CD14-positive monocyte (primary cell): ENCODE data around the gene KNDC1. TPM values are rescaled to one million over a fixed set of nuclear protein-coding genes. Genes with fewer than 3 reads are reported as not detected.
A peak's percentile ranks its signal among the peaks of the same experiment; 100 is the strongest.

Experiments used
- DNase-seq, 3 donors: peaks; one replicate each; pipeline ENCODE4 v3.0.0-alpha.2; 2011 to 2022
- H2AFZ ChIP-seq: 2 replicates; pipeline ENCODE4 v1.6.0; 2012; ENCODE audit warnings: mild to moderate bottlenecking, low read depth, low read length, inconsistent platforms; ENCODE audit not compliant: insufficient read depth, poor library complexity, severe bottlenecking
- H3K27ac ChIP-seq, 2 donors: 1 replicate in 1 of 2; 2 replicates in 1 of 2; pipeline ENCODE4 v1.5.1; 2012 to 2013; ENCODE audit warnings: low read length in 2 of 2, control low read depth in 1 of 2, inconsistent platforms in 1 of 2, low read depth in 1 of 2, mild to moderate bottlenecking in 1 of 2
- H3K27me3 ChIP-seq, 2 donors: one replicate each; pipeline versions ENCODE4 v1.6.0 to v1.6.1; 2011 to 2013; ENCODE audit warnings: low read length in 2 of 2; ENCODE audit not compliant: control insufficient read depth in 2 of 2, insufficient read depth in 2 of 2
- H3K36me3 ChIP-seq, 2 donors: replicated peaks in 1 of 2; 1 replicate in 1 of 2; 2 replicates in 1 of 2; pipeline versions ENCODE4 v1.5.1 to v1.6.1; 2012 to 2013; ENCODE audit warnings: low read length in 2 of 2, control low read depth in 1 of 2, inconsistent platforms in 1 of 2, mild to moderate bottlenecking in 1 of 2; ENCODE audit not compliant: insufficient read depth in 2 of 2, control insufficient read depth in 1 of 2
- H3K4me1 ChIP-seq, 2 donors: 1 replicate in 1 of 2; 2 replicates in 1 of 2; pipeline versions ENCODE4 v1.5.1 to v1.6.1; 2012 to 2013; ENCODE audit warnings: low read length in 2 of 2, control low read depth in 1 of 2, inconsistent platforms in 1 of 2, mild to moderate bottlenecking in 1 of 2, moderate library complexity in 1 of 2; ENCODE audit not compliant: insufficient read depth in 2 of 2, control insufficient read depth in 1 of 2
- H3K4me2 ChIP-seq: replicated peaks from 2 replicates; pipeline ENCODE3; 2012; ENCODE audit warnings: low read length, moderate library complexity, mild to moderate bottlenecking; ENCODE audit not compliant: poor library complexity, severe bottlenecking; ENCODE audit errors: extremely low read depth
- H3K4me3 ChIP-seq, 3 experiments: fragments of 200-600 bp in 1 of 3; sonication (generic) in 1 of 3; replicated peaks in 1 of 3; 1 replicate in 2 of 3; 2 replicates in 1 of 3; pipeline ENCODE4 v1.5.1; 2011 to 2013; ENCODE audit warnings: low read length in 3 of 3, mild to moderate bottlenecking in 3 of 3, control low read depth in 2 of 3, low read depth in 2 of 3, inconsistent platforms in 1 of 3, moderate library complexity in 1 of 3
- H3K79me2 ChIP-seq: 2 replicates; pipeline ENCODE4 v1.6.0; 2012; ENCODE audit warnings: mild to moderate bottlenecking, control low read depth, inconsistent platforms, low read length, moderate library complexity; ENCODE audit not compliant: insufficient read depth
- H3K9ac ChIP-seq: 2 replicates; pipeline ENCODE4 v1.6.0; 2017; ENCODE audit warnings: low read length, mild to moderate bottlenecking; ENCODE audit not compliant: insufficient read depth, poor library complexity, severe bottlenecking
- H3K9me3 ChIP-seq, 2 donors: replicated peaks in 1 of 2; 1 replicate in 1 of 2; 2 replicates in 1 of 2; pipeline versions ENCODE4 v1.5.1 to v1.6.1; 2012 to 2013; ENCODE audit warnings: low read length in 2 of 2, control low read depth in 1 of 2; ENCODE audit not compliant: control insufficient read depth in 1 of 2, insufficient read depth in 1 of 2
- H4K20me1 ChIP-seq: 2 replicates; pipeline ENCODE4 v1.6.0; 2012; ENCODE audit warnings: mild to moderate bottlenecking, low read length, control low read depth, moderate library complexity; ENCODE audit not compliant: insufficient read depth
- H3K27ac Mint-ChIP-seq, 7 donors: one replicate each; pipeline ENCODE4 v1.8.0; 2020; ENCODE audit warnings: mild to moderate bottlenecking in 7 of 7, mixed read lengths in 7 of 7, moderate library complexity in 6 of 7, inconsistent platforms in 2 of 7
- H3K27me3 Mint-ChIP-seq, 3 donors: one replicate each; pipeline ENCODE4 v1.8.0; 2021 to 2022; ENCODE audit warnings: low read depth in 3 of 3, mild to moderate bottlenecking in 3 of 3, mixed read lengths in 3 of 3, moderate library complexity in 3 of 3, inconsistent platforms in 1 of 3
- H3K36me3 Mint-ChIP-seq, 2 donors: one replicate each; pipeline ENCODE4 v1.8.0; 2020; ENCODE audit warnings: mixed read lengths in 2 of 2, inconsistent platforms in 1 of 2, mild to moderate bottlenecking in 1 of 2
- H3K4me1 Mint-ChIP-seq: one replicate; pipeline ENCODE4 v1.8.0; 2020; ENCODE audit warnings: mild to moderate bottlenecking, mixed read lengths
- H3K4me3 Mint-ChIP-seq, 2 donors: one replicate each; pipeline ENCODE4 v1.8.0; 2020; ENCODE audit warnings: mild to moderate bottlenecking in 2 of 2, mixed read lengths in 2 of 2, moderate library complexity in 1 of 2
- H3K9me3 Mint-ChIP-seq, 7 donors: one replicate each; pipeline ENCODE4 v1.8.0; 2020 to 2022; ENCODE audit warnings: mixed read lengths in 7 of 7, mild to moderate bottlenecking in 6 of 7, moderate library complexity in 6 of 7, inconsistent platforms in 2 of 7
- CTCF ChIP-seq: fragments of 200-600 bp; IDR thresholded peaks from one replicate; pipeline ENCODE4 v1.8.0; 2022; ENCODE audit warnings: antibody characterized with exemption, mild to moderate bottlenecking
- WGBS: methylation state at CpG from one replicate; pipeline ENCODE4 v1.1.5; 2013; ENCODE audit warnings: missing lambda C conversion rate; ENCODE audit not compliant: insufficient coverage; 5-methylcytosine and 5-hydroxymethylcytosine counted together
- intact Hi-C, 2 donors: fragments of 100-400 bp; cut with micrococcal nuclease; formaldehyde crosslinking; loops; one replicate each; pipeline versions ENCODE4 v1.15.0 to v1.15.1; 2023
- polyA plus RNA-seq, 3 donors: library from polyadenylated mRNA; depleted of rRNA in 1 of 3; unstranded in 2 of 3; stranded (reverse) in 1 of 3; fragments of 300-500 nt in 2 of 3; fragments of >200 nt in 1 of 3; fragmentation: Illumina TruSeq in 2 of 3; gene quantifications; 1 replicate in 2 of 3; 2 replicates in 1 of 3; pipeline ENCODE4 v1.2.3, GENCODE V29; 2012 to 2021

KNDC1 gene
- polyA plus RNA-seq, 3 donors, result 0.22 to 0.80 TPM; not detected in 1

GRCh38 chr10:133176546-133176945 is 16.5 kb downstream of the KNDC1 start:
- TF ChIP-seq CTCF, result no peak
- WGBS, result 91% methylated on average over 4 of the region's 4 CpGs
- H3K9me3 Mint-ChIP-seq, result peaks cover 21 to 37% (median 30%) of the 10 kb centered on the region in 7 donors
- no peak overlapping the region for H3K4me3 Mint-ChIP-seq
- H3K4me1 ChIP-seq, result peaks cover 11 to 16% of the 10 kb centered on the region in 2 donors
- H3K27ac Mint-ChIP-seq, result no peak overlapping the region
- DNase-seq, result no peak
- peaks cover 4 to 13% (median 6%) of the 10 kb centered on the region in 3 donors for H3K27me3 Mint-ChIP-seq
- H3K36me3 Mint-ChIP-seq, result peaks cover 0 to 4% of the 10 kb centered on the region in 2 donors
- no peaks in the 10 kb centered on the region for H3K79me2 ChIP-seq
- no peak overlapping the region for H3K9ac ChIP-seq
- no peak overlapping the region for H3K4me2 ChIP-seq
- H3K36me3 ChIP-seq, result no peaks in the 10 kb centered on the region
- peaks cover 14% of the 10 kb centered on the region for H3K4me1 Mint-ChIP-seq
- no peaks in the 10 kb centered on the region for H4K20me1 ChIP-seq
- H3K9me3 ChIP-seq, result peaks cover 27 to 49% of the 10 kb centered on the region in 2 donors
- peaks cover 0 to 3% of the 10 kb centered on the region in 2 donors for H3K27me3 ChIP-seq
- intact Hi-C loops, result no loop called here
- H3K4me3 ChIP-seq, result no peak overlapping the region
- no peak overlapping the region for H2AFZ ChIP-seq
- H3K27ac ChIP-seq, result no peak overlapping the region

GRCh38 chr10:133177380-133178157 is 17.6 kb downstream of the KNDC1 start:
- peaks cover 0 to 4% of the 10 kb centered on the region in 2 donors for H3K36me3 Mint-ChIP-seq
- peaks cover 14% of the 10 kb centered on the region for H3K4me1 Mint-ChIP-seq
- H3K4me2 ChIP-seq, result no peak overlapping the region
- no peak overlapping the region for H3K9ac ChIP-seq
- peak overlapping the region in 2 of 7 donors; percentile 49 to 81 for H3K27ac Mint-ChIP-seq
- H3K27ac ChIP-seq, result no peak overlapping the region
- H3K4me3 Mint-ChIP-seq, result no peak overlapping the region
- WGBS, result 92% methylated on average over 12 of the region's 12 CpGs
- no peak overlapping the region for H2AFZ ChIP-seq
- peaks cover 21 to 33% (median 29%) of the 10 kb centered on the region in 7 donors for H3K9me3 Mint-ChIP-seq
- no peak overlapping the region for H3K4me3 ChIP-seq
- no peak for TF ChIP-seq CTCF
- no peaks in the 10 kb centered on the region for H3K79me2 ChIP-seq
- H3K27me3 Mint-ChIP-seq, result peaks cover 2 to 11% (median 4%) of the 10 kb centered on the region in 3 donors
- intact Hi-C loops, result no loop called here
- no peaks in the 10 kb centered on the region for H3K36me3 ChIP-seq
- H3K27me3 ChIP-seq, result no peaks in the 10 kb centered on the region
- peaks cover 11 to 16% of the 10 kb centered on the region in 2 donors for H3K4me1 ChIP-seq
- H4K20me1 ChIP-seq, result no peaks in the 10 kb centered on the region
- no peak for DNase-seq
- peaks cover 27 to 44% of the 10 kb centered on the region in 2 donors for H3K9me3 ChIP-seq
